Nephron (organoid): ENCODE data around the gene MYBPC2.
"Not testable (repeated sequence)": the region's sequence is repeated elsewhere in the genome, so short reads cannot be mapped to it uniquely, and the experiment has no call there.

Source experiments
- H3K27ac Mint-ChIP-seq, 3 experiments: 2 replicates each; pipeline ENCODE4 v1.8.0; 2020; ENCODE audit warnings: mixed read lengths in 3 of 3, mild to moderate bottlenecking in 2 of 3, moderate library complexity in 1 of 3
- H3K27me3 Mint-ChIP-seq: 2 replicates; pipeline ENCODE4 v1.8.0; 2021; ENCODE audit warnings: low read depth, mild to moderate bottlenecking, moderate library complexity, mixed read lengths
- H3K36me3 Mint-ChIP-seq: 2 replicates; pipeline ENCODE4 v1.8.0; 2020; ENCODE audit warnings: low read depth, mixed read lengths
- H3K4me1 Mint-ChIP-seq: 2 replicates; pipeline ENCODE4 v1.8.0; 2020; ENCODE audit warnings: mixed read lengths
- H3K4me3 Mint-ChIP-seq, 3 experiments: 2 replicates each; pipeline ENCODE4 v1.8.0; 2020; ENCODE audit warnings: mild to moderate bottlenecking in 3 of 3, mixed read lengths in 3 of 3, moderate library complexity in 2 of 3
- H3K9me3 Mint-ChIP-seq: 2 replicates; pipeline ENCODE4 v1.8.0; 2020; ENCODE audit warnings: mixed read lengths
- CTCF ChIP-seq, 3 experiments: fragments of 200-600 bp; sonication (generic); IDR thresholded peaks; one replicate each; pipeline ENCODE4 v1.5.0; 2021; ENCODE audit warnings: antibody characterized with exemption in 3 of 3; ENCODE audit not compliant: unreplicated experiment in 3 of 3

Gene MYBPC2

GRCh38 chr19:50435221-50435620 is 2.5 kb downstream of the MYBPC2 start:
- Mint-ChIP-seq H3K9me3 (no peaks in the 10 kb centered on the region), H3K36me3 (no peaks in the 10 kb centered on the region), H3K4me1 (peaks cover 25% of the 10 kb centered on the region), H3K4me3 (no peak overlapping the region), H3K27me3 (peaks cover 17% of the 10 kb centered on the region), H3K27ac (no peak overlapping the region)
- TF ChIP-seq CTCF (IDR thresholded peaks at IDR 0.05; ENCODE audit: unreplicated experiment in 3 of 3) = no peak

GRCh38 chr19:50435627-50436026 is 2.9 kb downstream of the MYBPC2 start:
- peaks cover 16% of the 10 kb centered on the region for H3K27me3 Mint-ChIP-seq

GRCh38 chr19:50437862-50438449 is 5.3 kb downstream of the MYBPC2 start:
- H3K36me3 Mint-ChIP-seq = no peaks in the 10 kb centered on the region
- H3K4me1 Mint-ChIP-seq = peaks cover 10% of the 10 kb centered on the region
- H3K9me3 Mint-ChIP-seq = no peaks in the 10 kb centered on the region
- peaks cover 19% of the 10 kb centered on the region for H3K27me3 Mint-ChIP-seq
- H3K27ac Mint-ChIP-seq = no peak overlapping the region
- no peak for TF ChIP-seq CTCF (IDR thresholded peaks at IDR 0.05; ENCODE audit: unreplicated experiment in 3 of 3)
- no peak overlapping the region for H3K4me3 Mint-ChIP-seq

More at GRCh38 chr19:50435627-50436026, 2.9 kb downstream of the MYBPC2 start:
- Mint-ChIP-seq H3K27ac (no peak overlapping the region), H3K36me3 (no peaks in the 10 kb centered on the region), H3K4me3 (no peak overlapping the region), H3K4me1 (peaks cover 24% of the 10 kb centered on the region), H3K9me3 (no peaks in the 10 kb centered on the region)
- no peak for TF ChIP-seq CTCF (IDR thresholded peaks at IDR 0.05; ENCODE audit: unreplicated experiment in 3 of 3)

- H3K4me3 Mint-ChIP-seq, H3K9me3 Mint-ChIP-seq: not testable (repeated sequence)
These were observed 6.4 kb downstream of the MYBPC2 start for GRCh38 chr19:50439130-50439529.

GRCh38 chr19:50444059-50444458 is 11.4 kb downstream of the MYBPC2 start:
- peaks cover 3% of the 10 kb centered on the region for H3K9me3 Mint-ChIP-seq
- H3K4me1 Mint-ChIP-seq = no peaks in the 10 kb centered on the region
- peaks cover 9% of the 10 kb centered on the region for H3K27me3 Mint-ChIP-seq
- H3K4me3 Mint-ChIP-seq = no peak overlapping the region
- H3K27ac Mint-ChIP-seq = no peak overlapping the region
- TF ChIP-seq CTCF (IDR thresholded peaks at IDR 0.05; ENCODE audit: unreplicated experiment in 3 of 3) = no peak
- H3K36me3 Mint-ChIP-seq = no peaks in the 10 kb centered on the region

More at GRCh38 chr19:50439130-50439529, 6.4 kb downstream of the MYBPC2 start:
- not testable (repeated sequence) for H3K27ac Mint-ChIP-seq, H3K4me1 Mint-ChIP-seq, H3K36me3 Mint-ChIP-seq
- H3K27me3 Mint-ChIP-seq = peaks cover 17% of the 10 kb centered on the region

GRCh38 chr19:50447053-50447452 is 14.4 kb downstream of the MYBPC2 start:
- Mint-ChIP-seq H3K4me1 (no peaks in the 10 kb centered on the region), H3K36me3 (no peaks in the 10 kb centered on the region), H3K27ac (no peak overlapping the region), H3K9me3 (peaks cover 3% of the 10 kb centered on the region), H3K27me3 (peaks cover 6% of the 10 kb centered on the region), H3K4me3 (no peak overlapping the region)
- no peak for TF ChIP-seq CTCF (IDR thresholded peaks at IDR 0.05; ENCODE audit: unreplicated experiment in 3 of 3)
